GM12878 (cell line): ENCODE data around the gene ADAMTS3. TPM values are rescaled to one million over a fixed set of nuclear protein-coding genes. Genes with fewer than 3 reads are reported as not detected.

Experiments used
- BCLAF1 ChIP-seq: fragments of 450-650 bp; IDR thresholded peaks from 2 replicates; pipeline ENCODE4 v1.6.1; 2017; ENCODE audit warnings: antibody characterized with exemption, mild to moderate bottlenecking, moderate library complexity
- CEBPB ChIP-seq, 2 experiments: fragments of 150-350 bp in 1 of 2; IDR thresholded peaks; 2 replicates each; pipeline ENCODE4 v1.6.1; 2012 to 2014; ENCODE audit warnings: low read depth in 2 of 2, low read length in 2 of 2, borderline replicate concordance in 1 of 2, inconsistent platforms in 1 of 2
- CTCF ChIP-seq, 3 experiments: IDR thresholded peaks in 2 of 3; conservative IDR thresholded peaks in 1 of 3; 2 replicates each; pipeline ENCODE4 v1.5.1; 2011; ENCODE audit warnings: low read depth in 3 of 3, low read length in 3 of 3, mild to moderate bottlenecking in 3 of 3, control low read depth in 2 of 3, moderate library complexity in 2 of 3, inconsistent platforms in 1 of 3, mixed read lengths in 1 of 3; ENCODE audit not compliant: control insufficient read depth in 2 of 3, insufficient read depth in 1 of 3; ENCODE audit errors: extremely low read depth in 1 of 3
- MEF2B ChIP-seq: fragments of 450-650 bp; IDR thresholded peaks from 2 replicates; pipeline ENCODE4 v1.6.1; 2018; ENCODE audit warnings: mild to moderate bottlenecking, moderate library complexity; ENCODE audit not compliant: partially characterized antibody, poor library complexity, severe bottlenecking
- MTA2 ChIP-seq: fragments of 450-650 bp; IDR thresholded peaks from 2 replicates; pipeline ENCODE4 v1.6.1; 2016; ENCODE audit warnings: low read depth, mild to moderate bottlenecking, moderate library complexity
- NR2C1 ChIP-seq: fragments of 450-650 bp; IDR thresholded peaks from 2 replicates; pipeline ENCODE4 v1.6.1; 2017; ENCODE audit warnings: antibody characterized with exemption, mild to moderate bottlenecking, moderate library complexity
- PKNOX1 ChIP-seq: fragments of 450-650 bp; IDR thresholded peaks from 2 replicates; pipeline ENCODE4 v1.6.1; 2016; ENCODE audit warnings: mild to moderate bottlenecking
- STAT1 ChIP-seq: fragments of 450-650 bp; conservative IDR thresholded peaks from 2 replicates; pipeline ENCODE4 v1.6.1; 2014; ENCODE audit warnings: antibody characterized with exemption, mild to moderate bottlenecking
- SUPT20H ChIP-seq: IDR thresholded peaks from 2 replicates; pipeline ENCODE4 v1.6.1; 2011; ENCODE audit warnings: low read depth, mild to moderate bottlenecking, low read length, moderate library complexity, borderline replicate concordance; ENCODE audit not compliant: control insufficient read depth
- ZBTB40 ChIP-seq: fragments of 450-650 bp; IDR thresholded peaks from 2 replicates; pipeline ENCODE4 v1.6.1; 2016; ENCODE audit warnings: mild to moderate bottlenecking, moderate library complexity, borderline replicate concordance
- ZNF217 ChIP-seq: fragments of 450-650 bp; IDR thresholded peaks from 2 replicates; pipeline ENCODE4 v1.6.1; 2017; ENCODE audit warnings: antibody characterized with exemption, mild to moderate bottlenecking
- polyA plus RNA-seq, 11 experiments: library from polyadenylated mRNA; depleted of rRNA in 4 of 11; unstranded in 6 of 11; stranded (reverse) in 5 of 11; fragments of >200 nt; fragmentation: Nextera tagmentation in 4 of 11; fragmentation: Illumina TruSeq in 1 of 11; extraction: Ambion mirVana in 4 of 11; extraction: Trizol in 1 of 11; gene quantifications; 1 replicate in 1 of 11; 2 replicates in 10 of 11; pipeline versions ENCODE4 v1.2.1 to v1.2.3, GENCODE V29; 2011 to 2016; ENCODE audit warnings: inconsistent platforms in 2 of 11, missing spikeins in 2 of 11, low read depth in 1 of 11
- total RNA-seq, 4 experiments: library from RNA; depleted of rRNA in 3 of 4; stranded (reverse); fragments of >200 nt in 3 of 4; fragmentation: Illumina TruSeq in 1 of 4; extraction: Trizol in 1 of 4; gene quantifications; 2 replicates each; pipeline versions ENCODE4 v1.2.1 to v1.2.3, GENCODE V29; 2013 to 2021

Gene ADAMTS3
- total and polyA plus RNA-seq, 10 of the 15 experiments (the other 5 are each of a cell fraction or from before 2014, with no cell fraction given): under 0.01 to 0.07 (median 0.02) TPM; not detected in 6

- TF ChIP-seq BCLAF1 (no peak), ZBTB40 (no peak), CTCF (IDR thresholded peaks at IDR 0.05 in 2 of 3, conservative IDR thresholded peaks at IDR 0.05 in 1 of 3; ENCODE audit: control insufficient read depth in 2 of 3, extremely low read depth in 1 of 3, insufficient read depth in 1 of 3, low read depth in 3 of 3, low read length in 3 of 3) (no peak), MTA2 (no peak), STAT1 (no peak), ZNF217 (no peak), PKNOX1 (no peak), CEBPB (IDR thresholded peaks at IDR 0.05; ENCODE audit: borderline replicate concordance in 1 of 2, low read depth in 2 of 2, low read length in 2 of 2) (no peak), NR2C1 (no peak), SUPT20H (no peak), MEF2B (no peak)
Observed at GRCh38 chr4:72351521-72351920, 217.5 kb downstream of the ADAMTS3 start (continued).
